Measurements from ENCODE around the gene PGS1. TPM values are rescaled to one million over a fixed set of nuclear protein-coding genes. Genes with fewer than 3 reads are reported as not detected.

Gene PGS1
- total and polyA plus RNA-seq, 2 of the 8 experiments (the other 6 are each of a cell fraction or from before 2014, with no cell fraction given) = 46.7 to 60.0 TPM

DNA sequence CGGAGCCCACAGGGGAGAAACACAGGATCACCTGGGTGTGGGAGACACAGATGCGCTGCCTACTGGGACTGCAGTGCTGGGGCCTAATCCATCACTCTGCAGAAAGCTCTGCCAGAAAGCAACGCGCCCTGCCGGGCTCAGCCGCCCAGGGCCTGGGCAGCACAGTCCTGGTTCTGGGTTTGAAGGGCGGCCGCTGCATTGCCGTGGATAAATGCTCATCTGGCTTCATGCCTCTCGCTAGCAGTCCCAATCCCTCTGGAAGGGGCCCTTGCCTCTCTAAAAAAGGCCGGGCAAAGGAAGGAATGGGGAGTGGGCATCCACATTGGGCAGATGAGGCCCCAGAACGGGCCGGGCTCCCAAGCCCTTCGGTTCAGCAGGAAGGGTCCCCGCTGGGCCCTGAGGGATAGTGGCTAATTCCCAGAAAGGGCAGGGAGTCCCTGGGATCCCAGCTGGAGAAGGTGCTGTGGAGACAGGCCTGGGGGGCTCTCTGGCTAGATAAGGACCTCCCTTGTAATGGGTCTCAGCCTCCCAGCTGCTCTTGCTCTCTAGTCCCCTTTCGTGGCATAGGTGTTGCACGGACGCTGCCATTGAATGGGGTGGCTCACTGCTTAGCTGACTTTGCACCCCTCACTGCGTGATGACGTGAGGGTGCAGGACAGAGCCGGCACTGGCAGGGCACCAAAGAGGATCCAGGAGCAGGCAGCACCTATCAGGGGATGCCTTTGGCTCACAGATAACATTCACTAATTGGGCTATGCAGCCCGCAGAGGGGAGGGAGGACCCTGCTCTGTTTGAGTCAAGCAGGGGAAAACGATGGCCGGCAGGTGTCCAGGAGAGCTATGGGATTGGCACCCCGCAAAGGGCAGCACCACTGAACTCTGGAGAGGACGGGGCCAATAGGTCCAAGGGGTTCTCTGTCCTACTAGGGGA lies 88.6 kb downstream of the PGS1 start (continued):
- no peak for TF ChIP-seq JUND (IDR thresholded peaks at IDR 0.05; ENCODE audit: low read length)
- TF ChIP-seq POLR2A (IDR thresholded peaks at IDR 0.05; ENCODE audit: control extremely low read depth in 1 of 2, low read depth in 2 of 2, low read length in 2 of 2) = no peak
- TF ChIP-seq CTBP2 (IDR thresholded peaks at IDR 0.05; ENCODE audit: borderline replicate concordance, insufficient read depth, insufficient read length, low read length) = no peak
- TF ChIP-seq TAF7 (optimal IDR thresholded peaks at IDR 0.05; ENCODE audit: borderline replicate concordance, low read depth, low read length) = no peak
- no peak for TF ChIP-seq BCL11A (IDR thresholded peaks at IDR 0.05; ENCODE audit: low read depth in 2 of 2, low read length in 2 of 2)
- no peak for TF ChIP-seq RXRA (IDR thresholded peaks at IDR 0.05; ENCODE audit: insufficient read depth, low read depth, low read length)
- TF ChIP-seq, protein P1, sequence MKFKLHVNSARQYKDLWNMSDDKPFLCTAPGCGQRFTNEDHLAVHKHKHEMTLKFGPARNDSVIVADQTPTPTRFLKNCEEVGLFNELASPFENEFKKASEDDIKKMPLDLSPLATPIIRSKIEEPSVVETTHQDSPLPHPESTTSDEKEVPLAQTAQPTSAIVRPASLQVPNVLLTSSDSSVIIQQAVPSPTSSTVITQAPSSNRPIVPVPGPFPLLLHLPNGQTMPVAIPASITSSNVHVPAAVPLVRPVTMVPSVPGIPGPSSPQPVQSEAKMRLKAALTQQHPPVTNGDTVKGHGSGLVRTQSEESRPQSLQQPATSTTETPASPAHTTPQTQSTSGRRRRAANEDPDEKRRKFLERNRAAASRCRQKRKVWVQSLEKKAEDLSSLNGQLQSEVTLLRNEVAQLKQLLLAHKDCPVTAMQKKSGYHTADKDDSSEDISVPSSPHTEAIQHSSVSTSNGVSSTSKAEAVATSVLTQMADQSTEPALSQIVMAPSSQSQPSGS (IDR thresholded peaks at IDR 0.05; ENCODE audit: low read length) = no peak
- TF ChIP-seq BRCA1 (IDR thresholded peaks at IDR 0.05; ENCODE audit: low read depth, low read length) = no peak
- TF ChIP-seq BACH1 (IDR thresholded peaks at IDR 0.05; ENCODE audit: low read length) = no peak
- no peak for TF ChIP-seq NANOG (IDR thresholded peaks at IDR 0.05; ENCODE audit: insufficient read depth, low read depth, low read length, poor library complexity, severe bottlenecking)
